GM21390 (cell line): Measurements from ENCODE around the gene HS3ST6.
"Not testable (repeated sequence)": the region's sequence is repeated elsewhere in the genome, so short reads cannot be mapped to it uniquely, and the experiment has no call there.

Experiments
- ATAC-seq: cut with Tn5 transposase; IDR thresholded peaks from one replicate; pipeline ENCODE4 v1.9.1; 2021; ENCODE audit not compliant: unreplicated experiment

HS3ST6 gene

GRCh38 chr16:1909561-1910231 is 8.5 kb downstream of the HS3ST6 start:
- no peak for ATAC-seq

- ATAC-seq: no peak
Measured at GRCh38 chr16:1908983-1909382, 9.2 kb downstream of the HS3ST6 start.

DNA sequence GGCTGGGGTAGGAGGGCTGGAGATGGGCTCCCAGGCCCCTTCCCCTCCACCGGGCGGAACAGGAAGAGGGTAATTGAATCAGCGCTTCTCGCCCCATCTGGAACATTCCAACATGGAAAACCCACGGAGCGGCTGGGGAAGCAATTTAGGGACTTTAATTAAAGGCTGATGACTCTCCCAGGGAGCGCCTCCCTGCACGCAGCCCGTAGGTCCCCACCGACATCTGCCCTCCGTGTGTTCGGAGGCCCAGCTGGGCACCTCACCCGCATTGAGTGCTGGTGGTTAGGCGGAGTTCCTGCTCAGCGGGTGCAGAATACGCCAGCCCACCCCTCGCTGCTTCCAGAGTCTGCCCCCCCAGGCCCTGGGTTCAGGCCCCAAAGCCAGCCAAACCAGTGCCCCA is 10.0 kb downstream of the HS3ST6 start:
- ATAC-seq: no peak

DNA sequence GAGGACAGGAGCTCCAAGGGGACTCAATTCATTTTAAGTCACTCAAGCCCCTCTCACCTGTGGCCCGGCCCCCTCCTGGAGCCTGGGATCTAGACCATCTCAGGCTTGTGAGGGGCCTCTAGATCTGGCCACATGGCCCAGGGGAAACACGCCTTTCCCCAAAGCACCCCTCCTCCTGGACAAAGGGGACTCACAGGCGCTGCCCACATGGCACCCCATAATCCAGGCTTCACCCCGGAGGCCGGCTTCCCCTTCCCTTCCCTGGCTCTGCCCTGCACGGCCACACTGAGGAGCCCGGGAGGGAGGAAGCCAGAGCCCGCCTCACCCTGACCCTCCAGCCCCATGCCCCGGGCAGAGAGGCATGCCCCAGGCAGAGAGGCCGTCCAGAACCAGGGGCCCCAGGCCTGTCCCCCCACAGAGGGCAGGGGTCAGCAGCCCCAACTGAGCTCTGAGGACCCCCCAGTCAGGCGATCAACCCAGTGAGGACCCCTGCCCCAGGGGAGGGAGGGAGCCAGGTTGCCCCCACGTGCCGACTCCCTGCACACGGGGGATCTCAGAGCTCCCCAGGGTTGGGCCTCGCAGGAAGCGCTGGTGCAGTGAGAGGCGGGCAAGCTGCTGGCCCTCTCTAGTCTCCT is 10.9 kb downstream of the HS3ST6 start:
- ATAC-seq: no peak

DNA sequence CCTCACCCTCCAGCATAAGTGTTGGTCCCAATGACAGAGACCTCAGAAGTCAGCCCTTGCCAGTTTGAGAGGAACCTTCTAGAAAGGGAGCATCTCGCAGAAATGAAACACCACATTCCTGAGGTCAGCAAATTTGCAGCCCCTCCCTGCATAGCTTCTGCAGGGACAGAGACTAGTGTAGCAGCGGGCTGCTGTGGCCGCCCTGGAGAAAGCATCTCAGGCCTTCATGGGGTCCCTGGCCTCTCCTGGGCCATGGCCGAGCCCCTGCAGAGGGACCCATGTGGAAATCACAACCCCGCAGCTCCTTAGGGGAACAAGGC is 11.4 kb downstream of the HS3ST6 start:
- no peak for ATAC-seq

DNA sequence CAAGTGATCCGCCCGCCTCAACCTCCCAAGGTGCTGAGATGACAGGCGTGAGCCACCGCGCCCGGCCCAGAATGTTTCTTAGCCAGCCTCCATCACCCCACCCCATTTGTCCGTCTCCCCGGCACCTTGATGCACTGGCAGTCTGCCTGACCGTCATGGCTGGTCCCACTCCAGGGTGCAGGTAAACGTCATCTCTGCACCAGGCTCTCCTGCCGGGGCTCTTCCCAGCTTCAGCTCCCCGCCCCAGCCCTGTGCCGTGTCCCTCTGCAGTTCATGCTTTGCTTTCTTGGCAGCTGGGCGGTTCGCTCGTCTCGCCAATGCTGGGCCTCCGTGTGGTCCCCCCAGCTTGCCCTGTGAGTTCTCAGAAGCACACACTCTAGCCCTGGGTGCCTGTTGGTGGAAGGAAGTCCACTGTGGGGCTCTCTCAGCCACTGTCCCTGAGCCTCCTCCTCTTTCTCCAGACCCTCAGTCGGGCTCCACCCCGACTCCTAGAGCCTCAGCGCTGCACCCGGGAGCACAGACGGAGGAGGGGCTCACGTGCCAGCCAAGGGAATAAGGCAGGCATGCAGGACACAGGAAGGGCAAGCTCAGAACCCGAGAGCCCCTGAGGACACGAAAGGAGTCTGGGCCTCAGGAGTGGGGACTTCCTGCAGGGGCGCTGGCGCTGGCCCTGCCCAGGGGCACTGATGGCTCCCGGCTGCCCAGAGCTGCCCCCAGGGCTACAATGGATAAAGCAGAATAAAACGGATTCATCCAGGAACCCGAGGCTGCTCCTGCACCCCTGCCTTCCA is 12.0 kb downstream of the HS3ST6 start:
- no peak for ATAC-seq

GRCh38 chr16:1903845-1904840 is 14.1 kb downstream of the HS3ST6 start:
- no peak for ATAC-seq

GRCh38 chr16:1903220-1903574 is 15.0 kb downstream of the HS3ST6 start:
- ATAC-seq: no peak

DNA sequence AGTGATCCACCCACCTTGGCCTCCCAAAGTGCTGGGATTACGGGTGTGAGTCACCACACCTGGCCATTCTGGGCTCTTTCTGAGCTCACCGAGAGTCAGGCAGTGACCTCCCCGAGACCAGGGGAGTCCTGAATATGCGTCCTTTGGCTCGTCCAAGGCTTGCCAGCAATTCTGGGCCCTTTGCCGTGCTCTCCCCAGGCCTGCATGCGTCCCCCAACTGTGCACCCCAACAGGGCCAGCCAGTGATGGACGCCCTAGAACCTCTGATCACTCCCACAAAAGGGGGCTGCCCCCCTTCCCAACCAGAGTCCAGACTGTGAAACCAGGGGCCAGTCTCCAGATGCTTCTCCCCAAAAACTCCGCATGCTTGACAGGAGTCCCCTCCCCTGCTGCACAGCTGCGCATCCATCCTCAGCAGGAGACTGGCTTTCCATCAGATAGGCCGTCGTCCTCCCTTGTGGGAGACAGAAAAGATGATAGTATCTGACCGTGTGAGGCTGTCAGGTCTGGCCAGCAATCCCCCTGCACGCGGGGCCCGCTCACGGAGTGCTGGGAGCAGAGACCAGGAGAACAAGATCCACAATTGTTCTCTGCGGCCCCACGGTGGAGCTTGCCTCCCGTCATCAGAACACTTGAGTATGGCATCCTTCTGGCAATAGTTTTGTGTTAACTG is 15.5 kb downstream of the HS3ST6 start:
- ATAC-seq: no peak

DNA sequence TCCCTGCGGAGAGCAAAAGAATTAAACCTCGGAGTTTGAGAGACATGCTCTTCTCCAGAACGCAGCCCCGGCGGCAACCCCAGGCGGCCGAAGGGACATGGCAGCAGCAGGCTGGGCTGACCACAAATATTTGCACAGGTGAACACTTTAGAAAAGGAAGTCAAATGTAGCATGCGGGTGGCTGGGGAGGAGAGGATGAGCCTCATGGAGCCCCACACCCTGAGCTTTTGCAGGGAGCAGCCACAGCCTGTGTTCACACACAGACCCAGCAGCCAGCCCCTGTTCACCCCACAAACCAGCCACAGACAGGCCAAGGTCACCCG is 17.8 kb downstream of the HS3ST6 start:
- no peak for ATAC-seq

DNA sequence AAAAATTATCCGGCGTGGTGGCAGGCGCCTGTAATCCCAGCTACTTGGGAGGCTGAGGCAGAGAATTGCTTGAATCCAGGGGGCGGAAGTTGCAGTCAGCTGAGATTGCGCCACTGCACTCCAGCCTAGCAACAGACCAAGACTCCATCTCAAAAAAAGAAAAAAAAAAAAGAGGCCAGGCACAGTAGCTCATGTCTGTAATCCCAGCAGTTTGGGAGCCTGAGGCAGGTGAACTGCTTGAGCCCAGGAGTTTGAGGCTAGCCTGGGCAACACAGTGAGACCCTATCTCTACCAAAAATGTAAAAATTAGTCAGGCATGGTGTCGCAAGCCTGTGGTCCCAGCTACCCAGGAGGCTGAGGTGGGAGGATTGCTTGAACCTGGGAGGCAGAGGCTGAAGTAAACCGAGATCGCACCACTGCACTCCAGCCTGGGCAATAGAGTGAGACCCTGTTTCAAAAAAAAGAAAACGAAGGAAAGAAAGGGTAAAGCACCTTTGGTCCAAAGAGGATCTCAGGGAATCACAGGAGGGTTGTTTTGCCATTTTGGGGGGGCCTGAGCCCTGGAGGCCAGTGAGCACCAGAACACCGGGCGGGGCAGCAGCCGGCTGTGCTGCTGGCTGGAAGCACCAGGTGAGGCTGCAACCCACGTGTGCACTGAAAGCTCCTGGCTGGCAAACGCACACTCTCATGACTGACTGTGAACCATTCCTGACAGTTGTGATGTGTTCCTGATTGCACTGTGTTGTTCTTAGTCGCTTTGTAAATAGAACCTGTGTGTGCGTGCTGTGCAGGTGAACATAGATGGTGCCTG is 18.4 kb downstream of the HS3ST6 start:
- no peak for ATAC-seq

GRCh38 chr16:1897692-1898091 is 20.5 kb downstream of the HS3ST6 start:
- not testable (repeated sequence) for ATAC-seq

DNA sequence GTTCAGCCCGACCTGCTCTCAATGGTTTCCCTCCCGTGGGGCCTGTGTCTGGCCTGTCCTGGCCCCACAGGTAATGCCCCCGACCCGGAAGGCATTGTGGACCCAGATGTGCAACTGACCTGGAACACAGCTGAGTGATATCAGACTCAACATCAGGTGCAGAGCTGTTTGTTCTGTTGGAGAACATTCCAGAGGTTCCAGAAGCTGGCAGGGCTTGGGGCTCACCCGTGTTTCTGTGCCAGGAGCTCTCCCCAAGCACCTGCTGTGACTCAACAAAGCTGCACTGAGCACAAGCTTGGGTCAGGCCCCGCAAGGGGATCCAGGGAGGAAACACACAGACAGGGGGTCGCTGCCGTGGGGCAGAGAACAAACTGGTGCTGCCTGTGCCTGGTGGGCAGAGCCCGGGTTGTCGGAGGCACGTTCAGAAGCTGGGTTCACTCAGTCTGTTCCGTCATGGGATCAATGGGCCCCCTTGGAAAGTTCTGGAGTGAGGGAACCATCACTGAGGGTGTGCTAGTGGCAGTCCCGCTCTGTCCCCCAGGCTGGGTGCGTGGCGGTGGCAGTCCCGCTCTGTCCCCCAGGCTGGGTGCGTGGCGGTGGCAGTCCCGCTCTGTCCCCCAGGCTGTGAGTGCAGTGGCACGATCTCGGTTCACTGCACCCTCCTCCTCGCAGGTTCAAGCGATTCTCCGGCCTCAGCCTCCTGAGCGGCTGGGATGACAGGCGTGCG is 22.1 kb downstream of the HS3ST6 start:
- no peak for ATAC-seq

DNA sequence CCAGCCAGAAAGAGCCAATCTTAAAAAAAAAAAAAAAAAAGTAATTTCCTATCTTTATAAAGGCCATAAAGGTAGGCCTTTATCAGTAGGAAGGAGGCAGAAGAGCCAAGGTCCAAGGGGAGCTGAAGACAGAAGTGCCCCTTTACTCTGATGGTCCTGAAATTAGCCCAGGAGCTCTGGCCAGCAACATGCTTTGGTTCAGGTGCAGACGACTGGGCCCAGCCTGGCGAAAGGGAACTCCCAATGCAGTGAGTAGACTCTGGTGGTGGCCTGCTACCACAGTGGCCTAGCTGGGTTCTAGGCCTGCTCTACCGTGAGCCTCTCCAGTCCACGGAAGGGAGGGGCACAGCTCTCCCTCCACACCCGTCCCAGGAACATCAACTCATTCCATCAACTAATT is 23.1 kb downstream of the HS3ST6 start:
- no peak for ATAC-seq

- ATAC-seq: no peak
Measured at GRCh38 chr16:1890708-1891050, 27.5 kb downstream of the HS3ST6 start.

GRCh38 chr16:1890024-1890707 is 28.0 kb downstream of the HS3ST6 start:
- no peak for ATAC-seq

GRCh38 chr16:1887711-1888354 is 30.4 kb downstream of the HS3ST6 start:
- no peak for ATAC-seq

GRCh38 chr16:1884889-1885288 is 33.3 kb downstream of the HS3ST6 start:
- ATAC-seq: no peak
